Hepatocyte (in vitro differentiated cells): ENCODE results near the gene C19orf85. TPM values are rescaled to one million over a fixed set of nuclear protein-coding genes. Genes with fewer than 3 reads are reported as not detected.

ENCODE experiments used
- DNase-seq: peaks from one replicate; pipeline ENCODE4 v3.0.0-alpha.2; 2016; ENCODE audit warnings: low spot score
- H2AFZ ChIP-seq: fragments of 200-600 bp; sonication (generic); 2 replicates; pipeline ENCODE4 v1.6.0; 2016; ENCODE audit warnings: antibody characterized with exemption, mild to moderate bottlenecking
- H3K27ac ChIP-seq: fragments of 200-600 bp; sonication (generic); 2 replicates; pipeline ENCODE4 v1.5.1; 2016; ENCODE audit warnings: mild to moderate bottlenecking
- H3K27me3 ChIP-seq: fragments of 200-600 bp; sonication (generic); 2 replicates; pipeline ENCODE4 v1.6.1; 2016
- H3K36me3 ChIP-seq: fragments of 200-600 bp; sonication (generic); replicated peaks from 2 replicates; pipeline ENCODE4 v1.5.1; 2016; ENCODE audit warnings: low read depth; ENCODE audit not compliant: insufficient read depth
- H3K4me1 ChIP-seq: fragments of 200-600 bp; sonication (generic); 2 replicates; pipeline ENCODE4 v1.5.1; 2016; ENCODE audit warnings: mild to moderate bottlenecking, moderate library complexity; ENCODE audit not compliant: insufficient read depth
- H3K4me2 ChIP-seq: fragments of 200-600 bp; sonication (generic); 2 replicates; pipeline ENCODE4 v1.6.0; 2016
- H3K4me3 ChIP-seq: fragments of 200-600 bp; sonication (generic); 2 replicates; pipeline ENCODE4 v1.5.1; 2016; ENCODE audit warnings: mild to moderate bottlenecking
- H3K79me2 ChIP-seq: fragments of 200-600 bp; sonication (generic); 2 replicates; pipeline ENCODE4 v1.6.0; 2017; ENCODE audit warnings: mild to moderate bottlenecking
- H3K9me2 ChIP-seq: fragments of 200-600 bp; sonication (generic); replicated peaks from 2 replicates; pipeline ENCODE4 v1.6.0; 2017; ENCODE audit warnings: mild to moderate bottlenecking; ENCODE audit not compliant: insufficient read depth
- H3K9me3 ChIP-seq: fragments of 200-600 bp; sonication (generic); 2 replicates; pipeline ENCODE4 v1.5.1; 2016; ENCODE audit warnings: low read depth, mild to moderate bottlenecking
- H4K20me1 ChIP-seq: fragments of 200-600 bp; sonication (generic); 2 replicates; pipeline ENCODE4 v1.6.0; 2016; ENCODE audit warnings: mild to moderate bottlenecking; ENCODE audit not compliant: insufficient read depth, poor library complexity, severe bottlenecking
- EZH2 ChIP-seq: fragments of 200-600 bp; sonication (generic); IDR thresholded peaks from 2 replicates; pipeline ENCODE4 v1.6.1; 2016; ENCODE audit warnings: antibody characterized with exemption, mild to moderate bottlenecking, borderline replicate concordance
- EZH2phosphoT487 ChIP-seq: fragments of 200-600 bp; sonication (generic); IDR thresholded peaks from one replicate; pipeline ENCODE4 v1.6.1; 2018; ENCODE audit warnings: antibody characterized with exemption, mild to moderate bottlenecking, low read depth, moderate library complexity; ENCODE audit not compliant: unreplicated experiment, severe bottlenecking
- WGBS: methylation state at CpG from one replicate; pipeline ENCODE4 v1.1.6; 2016; ENCODE audit warnings: low lambda C conversion rate; ENCODE audit errors: missing lambda C conversion rate; 5-methylcytosine and 5-hydroxymethylcytosine counted together
- polyA plus RNA-seq: library from polyadenylated mRNA; unstranded; fragments of >200 nt; fragmentation: Nextera tagmentation; extraction: Ambion mirVana; gene quantifications from 2 replicates; pipeline ENCODE4 v1.2.1, GENCODE V29; 2016
- total RNA-seq: library from RNA; depleted of rRNA; stranded (reverse); fragments of >200 nt; gene quantifications from 2 replicates; pipeline ENCODE4 v1.2.3, GENCODE V29; 2014
- TF ChIP-seq, protein P1 (sequence below): fragments of 200-600 bp; sonication (generic); IDR thresholded peaks from 2 replicates; pipeline ENCODE4 v1.5.1; 2016; ENCODE audit warnings: antibody characterized with exemption, mild to moderate bottlenecking; ENCODE audit not compliant: poor library complexity

The C19orf85 gene
- total and polyA plus RNA-seq, 2 experiments from 2014 or later = not detected

DNA sequence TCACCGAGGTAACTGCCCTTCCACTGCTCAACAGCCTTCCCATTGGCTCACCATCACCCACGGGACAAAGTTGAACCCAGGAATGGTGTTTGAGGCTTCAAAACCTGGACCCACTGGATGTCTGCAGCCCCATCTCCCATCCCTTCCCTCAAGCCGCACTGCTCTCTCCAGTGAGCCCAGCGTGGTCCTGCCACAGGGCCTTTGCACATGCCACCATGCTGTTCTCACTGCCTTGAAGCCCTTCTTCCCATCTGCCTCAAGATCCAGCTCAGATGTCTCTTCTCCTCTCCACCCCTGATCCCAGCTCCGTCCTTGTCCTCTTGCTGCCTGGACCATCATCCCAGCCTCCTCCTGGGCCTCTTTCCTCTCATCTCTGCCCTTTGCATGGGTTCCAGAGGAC lies 25.5 kb downstream of the C19orf85 start:
- no peak overlapping the region for H3K4me2 ChIP-seq
- H2AFZ ChIP-seq = no peak overlapping the region
- H3K9me3 ChIP-seq = no peaks in the 10 kb centered on the region
- 74% methylated on average over 5 of the region's 5 CpGs for WGBS
- no peaks in the 10 kb centered on the region for H4K20me1 ChIP-seq
- no peak overlapping the region for H3K27ac ChIP-seq
- no peaks in the 10 kb centered on the region for H3K79me2 ChIP-seq
- no peak overlapping the region for H3K4me3 ChIP-seq
- TF ChIP-seq, protein P1, sequence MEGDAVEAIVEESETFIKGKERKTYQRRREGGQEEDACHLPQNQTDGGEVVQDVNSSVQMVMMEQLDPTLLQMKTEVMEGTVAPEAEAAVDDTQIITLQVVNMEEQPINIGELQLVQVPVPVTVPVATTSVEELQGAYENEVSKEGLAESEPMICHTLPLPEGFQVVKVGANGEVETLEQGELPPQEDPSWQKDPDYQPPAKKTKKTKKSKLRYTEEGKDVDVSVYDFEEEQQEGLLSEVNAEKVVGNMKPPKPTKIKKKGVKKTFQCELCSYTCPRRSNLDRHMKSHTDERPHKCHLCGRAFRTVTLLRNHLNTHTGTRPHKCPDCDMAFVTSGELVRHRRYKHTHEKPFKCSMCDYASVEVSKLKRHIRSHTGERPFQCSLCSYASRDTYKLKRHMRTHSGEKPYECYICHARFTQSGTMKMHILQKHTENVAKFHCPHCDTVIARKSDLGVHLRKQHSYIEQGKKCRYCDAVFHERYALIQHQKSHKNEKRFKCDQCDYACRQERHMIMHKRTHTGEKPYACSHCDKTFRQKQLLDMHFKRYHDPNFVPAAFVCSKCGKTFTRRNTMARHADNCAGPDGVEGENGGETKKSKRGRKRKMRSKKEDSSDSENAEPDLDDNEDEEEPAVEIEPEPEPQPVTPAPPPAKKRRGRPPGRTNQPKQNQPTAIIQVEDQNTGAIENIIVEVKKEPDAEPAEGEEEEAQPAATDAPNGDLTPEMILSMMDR = no peak
- no peak for TF ChIP-seq EZH2phosphoT487
- no peaks in the 10 kb centered on the region for H3K4me1 ChIP-seq
- H3K36me3 ChIP-seq = no peaks in the 10 kb centered on the region
- peaks cover 43% of the 10 kb centered on the region for H3K27me3 ChIP-seq
- no peaks in the 10 kb centered on the region for H3K9me2 ChIP-seq
- DNase-seq = no peak

DNA sequence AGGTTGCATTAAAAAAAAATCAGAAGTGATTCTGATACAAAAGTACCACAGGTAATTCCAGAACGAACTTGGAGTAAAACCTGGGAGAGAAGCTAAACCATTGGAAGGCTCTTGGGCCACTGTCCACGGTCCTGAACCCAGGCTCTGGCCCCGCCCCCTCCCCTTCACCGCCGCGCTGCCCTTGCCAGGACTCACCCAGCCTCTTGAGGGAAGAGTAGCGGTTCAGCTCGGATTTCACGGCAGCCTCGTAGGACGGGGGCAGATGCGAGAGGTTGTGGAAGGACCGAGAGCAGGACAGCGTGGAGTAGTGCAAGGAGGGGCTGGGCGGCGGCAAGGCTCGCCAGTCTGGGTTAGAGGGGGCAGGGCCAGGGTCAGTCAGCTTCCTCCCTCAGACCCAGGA lies 27.1 kb downstream of the C19orf85 start:
- WGBS = 3% methylated on average over 16 of the region's 17 CpGs

DNA sequence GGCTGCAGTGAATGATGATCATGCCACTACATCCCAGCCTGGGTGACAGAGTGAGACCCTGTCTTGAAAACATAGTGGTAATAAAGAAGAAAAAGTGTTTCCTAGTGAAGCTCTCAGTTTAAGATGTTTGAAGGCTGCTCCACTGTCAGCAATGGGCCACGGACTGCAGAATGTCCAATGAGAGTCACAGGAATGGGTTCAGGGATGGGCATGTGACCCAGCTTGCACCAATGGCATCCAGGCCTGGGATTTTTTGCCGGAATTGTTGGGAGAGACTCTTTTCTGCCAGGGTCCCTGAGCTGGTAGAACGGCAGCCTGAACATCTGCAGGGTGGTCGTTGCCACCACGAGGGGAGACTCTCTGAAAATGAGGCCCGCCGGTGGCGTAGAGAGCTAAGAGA lies 27.7 kb downstream of the C19orf85 start:
- Histone ChIP-seq H3K4me3 (no peak overlapping the region), H2AFZ (no peak overlapping the region), H3K27ac (no peak overlapping the region), H3K27me3 (peaks cover 29% of the 10 kb centered on the region), H4K20me1 (no peaks in the 10 kb centered on the region), H3K9me3 (no peaks in the 10 kb centered on the region), H3K4me2 (no peak overlapping the region), H3K36me3 (no peaks in the 10 kb centered on the region), H3K79me2 (no peaks in the 10 kb centered on the region), H3K4me1 (no peaks in the 10 kb centered on the region), H3K9me2 (no peaks in the 10 kb centered on the region)
- TF ChIP-seq EZH2phosphoT487 = no peak
- TF ChIP-seq EZH2 = no peak
- TF ChIP-seq, protein P1 = no peak
- WGBS = 53% methylated on average over 8 of the region's 8 CpGs
- DNase-seq = no peak

More for the DNA sequence above, 27.1 kb downstream of the C19orf85 start:
- TF ChIP-seq, protein P1 = no peak
- TF ChIP-seq EZH2phosphoT487 (no peak), EZH2 (no peak)
- H3K4me1 ChIP-seq = no peaks in the 10 kb centered on the region
- H3K9me2 ChIP-seq = no peaks in the 10 kb centered on the region
- H3K36me3 ChIP-seq = no peaks in the 10 kb centered on the region
- no peak overlapping the region for H2AFZ ChIP-seq
- H3K79me2 ChIP-seq = no peaks in the 10 kb centered on the region
- H4K20me1 ChIP-seq = no peaks in the 10 kb centered on the region
- no peak overlapping the region for H3K27ac ChIP-seq
- DNase-seq = peak; percentile 83
- H3K9me3 ChIP-seq = no peaks in the 10 kb centered on the region
- no peak overlapping the region for H3K4me3 ChIP-seq
- H3K4me2 ChIP-seq = peak overlapping the region; percentile 58
- peaks cover 32% of the 10 kb centered on the region for H3K27me3 ChIP-seq

DNA sequence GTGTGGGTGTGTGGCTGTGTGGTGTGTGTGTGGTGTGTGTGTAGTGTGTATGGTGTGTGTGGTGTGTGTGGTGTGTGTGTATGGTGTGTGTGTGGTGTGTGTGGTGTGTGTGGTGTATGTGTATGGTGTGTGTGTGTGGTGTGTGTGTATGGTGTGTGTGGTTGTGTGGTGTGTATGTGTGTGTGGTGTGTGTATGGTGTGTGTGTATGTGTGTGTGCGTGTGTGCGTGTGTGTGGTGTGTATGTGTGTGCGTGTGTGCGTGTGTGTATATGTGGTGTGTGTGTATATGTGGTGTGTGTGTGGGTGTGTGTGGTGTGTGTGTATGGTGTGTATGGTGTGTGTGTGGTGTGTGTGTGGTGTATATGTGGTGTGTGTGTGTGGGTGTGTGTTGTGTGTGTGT lies 29.5 kb downstream of the C19orf85 start:
- Histone ChIP-seq H3K9me2 (no peaks in the 10 kb centered on the region), H3K27me3 (peaks cover 11% of the 10 kb centered on the region), H3K4me2 (no peak overlapping the region), H3K9me3 (no peaks in the 10 kb centered on the region), H3K4me3 (no peak overlapping the region), H3K79me2 (no peaks in the 10 kb centered on the region), H3K27ac (no peak overlapping the region), H2AFZ (no peak overlapping the region), H3K36me3 (no peaks in the 10 kb centered on the region), H3K4me1 (no peaks in the 10 kb centered on the region), H4K20me1 (no peaks in the 10 kb centered on the region)
- no CpG with 5 or more reads among the region's 4 CpGs for WGBS
- TF ChIP-seq, protein P1 = no peak
- no peak for TF ChIP-seq EZH2
- TF ChIP-seq EZH2phosphoT487 = no peak
- no peak for DNase-seq
